ENCODE data around the gene BICRA.

The BICRA gene

GRCh38 chr19:47653856-47654255 is 44.9 kb downstream of the BICRA start:
- no peaks in the 10 kb centered on the region for H4K20me1 ChIP-seq (ENCODE audit: low read depth, low read length)
- TF ChIP-seq CTCF (IDR thresholded peaks at IDR 0.05; ENCODE audit: insufficient read depth, low read length, poor library complexity, severe bottlenecking) (no peak), EZH2phosphoT487 (conservative IDR thresholded peaks at IDR 0.05; ENCODE audit: low read length) (no peak)
- no peak overlapping the region for H3K9ac ChIP-seq (ENCODE audit: low read length)
- no peaks in the 10 kb centered on the region for H3K9me2 ChIP-seq (replicated peaks; ENCODE audit: insufficient read depth, low read length)
- no peak overlapping the region for H3K4me3 ChIP-seq (ENCODE audit: insufficient read depth, low read length, poor library complexity, severe bottlenecking)
- H3K4me2 ChIP-seq (ENCODE audit: low read depth, low read length, poor library complexity, severe bottlenecking): no peak overlapping the region
- H2AFZ ChIP-seq (ENCODE audit: low read depth, low read length, severe bottlenecking): no peak overlapping the region
- no peak overlapping the region for H3K27ac ChIP-seq (ENCODE audit: low read depth, low read length)
- H3F3A ChIP-seq (ENCODE audit: insufficient read depth): no peaks in the 10 kb centered on the region
- no peaks in the 10 kb centered on the region for H3K9me3 ChIP-seq (ENCODE audit: insufficient read depth, low read length)
- H3K36me3 ChIP-seq (ENCODE audit: low read length): no peaks in the 10 kb centered on the region
- H3K79me2 ChIP-seq (ENCODE audit: insufficient read depth, low read length): peaks cover under 1% of the 10 kb centered on the region
- no peaks in the 10 kb centered on the region for H3K27me3 ChIP-seq (ENCODE audit: low read length)

GRCh38 chr19:47657719-47658118 is 48.8 kb downstream of the BICRA start:
- Histone ChIP-seq H3K4me2 (ENCODE audit: low read depth, low read length, poor library complexity, severe bottlenecking) (no peak overlapping the region), H2AFZ (ENCODE audit: low read depth, low read length, severe bottlenecking) (no peak overlapping the region), H3K27me3 (ENCODE audit: low read length) (no peaks in the 10 kb centered on the region), H3K79me2 (ENCODE audit: insufficient read depth, low read length) (peaks cover 5% of the 10 kb centered on the region), H3K9me3 (ENCODE audit: insufficient read depth, low read length) (no peaks in the 10 kb centered on the region), H3K27ac (ENCODE audit: low read depth, low read length) (no peak overlapping the region), H3K36me3 (ENCODE audit: low read length) (no peaks in the 10 kb centered on the region), H3K9ac (ENCODE audit: low read length) (no peak overlapping the region), H4K20me1 (ENCODE audit: low read depth, low read length) (no peaks in the 10 kb centered on the region), H3K4me3 (ENCODE audit: insufficient read depth, low read length, poor library complexity, severe bottlenecking) (no peak overlapping the region), H3F3A (ENCODE audit: insufficient read depth) (no peaks in the 10 kb centered on the region), H3K9me2 (replicated peaks; ENCODE audit: insufficient read depth, low read length) (no peaks in the 10 kb centered on the region)
- TF ChIP-seq CTCF (IDR thresholded peaks at IDR 0.05; ENCODE audit: insufficient read depth, low read length, poor library complexity, severe bottlenecking) (no peak), EZH2phosphoT487 (conservative IDR thresholded peaks at IDR 0.05; ENCODE audit: low read length) (no peak)

GRCh38 chr19:47658431-47659348 is 49.8 kb downstream of the BICRA start:
- Histone ChIP-seq H3K27me3 (ENCODE audit: low read length) (no peaks in the 10 kb centered on the region), H3K9me2 (replicated peaks; ENCODE audit: insufficient read depth, low read length) (no peaks in the 10 kb centered on the region), H3K36me3 (ENCODE audit: low read length) (no peaks in the 10 kb centered on the region), H3K4me2 (ENCODE audit: low read depth, low read length, poor library complexity, severe bottlenecking) (no peak overlapping the region), H2AFZ (ENCODE audit: low read depth, low read length, severe bottlenecking) (no peak overlapping the region), H3K79me2 (ENCODE audit: insufficient read depth, low read length) (peaks cover 5% of the 10 kb centered on the region; the same call in 1 of the 2 replicates), H3K4me3 (ENCODE audit: insufficient read depth, low read length, poor library complexity, severe bottlenecking) (no peak overlapping the region), H3F3A (ENCODE audit: insufficient read depth) (no peaks in the 10 kb centered on the region), H3K27ac (ENCODE audit: low read depth, low read length) (no peak overlapping the region), H3K9ac (ENCODE audit: low read length) (no peak overlapping the region), H3K9me3 (ENCODE audit: insufficient read depth, low read length) (no peaks in the 10 kb centered on the region), H4K20me1 (ENCODE audit: low read depth, low read length) (no peaks in the 10 kb centered on the region)
- no peak for TF ChIP-seq EZH2phosphoT487 (conservative IDR thresholded peaks at IDR 0.05; ENCODE audit: low read length)
- no peak for TF ChIP-seq CTCF (IDR thresholded peaks at IDR 0.05; ENCODE audit: insufficient read depth, low read length, poor library complexity, severe bottlenecking)
